GM12891 (cell line): Measurements from ENCODE around the gene APC2. TPM values are rescaled to one million over a fixed set of nuclear protein-coding genes. Genes with fewer than 3 reads are reported as not detected.
A peak's percentile ranks its signal among the peaks of the same experiment; 100 is the strongest.

Experiments
- DNase-seq: peaks from one replicate; pipeline ENCODE4 v3.0.0; 2011; ENCODE audit warnings: low spot score; ENCODE audit not compliant: insufficient read length
- FAIRE-seq: peaks from 2 replicates; lab custom pipeline; 2011; peaks lifted over from hg19 to GRCh38; lab: Jason Lieb, UNC
- PAX5 ChIP-seq: IDR thresholded peaks from 2 replicates; pipeline ENCODE4 v1.6.1; 2011; ENCODE audit warnings: low read length, moderate library complexity, mild to moderate bottlenecking; ENCODE audit not compliant: insufficient read depth, severe bottlenecking
- POLR2A ChIP-seq: IDR thresholded peaks from 2 replicates; pipeline ENCODE4 v1.6.1; 2011; ENCODE audit warnings: low read depth, low read length, control low read depth
- POLR2AphosphoS5 ChIP-seq: IDR thresholded peaks from 2 replicates; pipeline ENCODE4 v1.6.1; 2011; ENCODE audit warnings: low read depth, low read length, control low read depth
- POU2F2 ChIP-seq: IDR thresholded peaks from 2 replicates; pipeline ENCODE4 v1.6.1; 2011; ENCODE audit warnings: low read depth, mild to moderate bottlenecking, control low read depth, low read length, moderate library complexity
- SPI1 ChIP-seq: IDR thresholded peaks from 2 replicates; pipeline ENCODE4 v1.6.1; 2011; ENCODE audit warnings: low read depth, low read length, control low read depth
- TAF1 ChIP-seq: IDR thresholded peaks from 2 replicates; pipeline ENCODE4 v1.6.1; 2011; ENCODE audit warnings: low read depth, low read length, control low read depth
- polyA plus RNA-seq: library from polyadenylated mRNA; unstranded; fragments of >200 nt; gene quantifications from one replicate; pipeline ENCODE4 v1.2.1, GENCODE V29; 2012; ENCODE audit warnings: low read depth, missing spikeins, inconsistent platforms; ENCODE audit not compliant: missing spikeins

Gene APC2, protein sequence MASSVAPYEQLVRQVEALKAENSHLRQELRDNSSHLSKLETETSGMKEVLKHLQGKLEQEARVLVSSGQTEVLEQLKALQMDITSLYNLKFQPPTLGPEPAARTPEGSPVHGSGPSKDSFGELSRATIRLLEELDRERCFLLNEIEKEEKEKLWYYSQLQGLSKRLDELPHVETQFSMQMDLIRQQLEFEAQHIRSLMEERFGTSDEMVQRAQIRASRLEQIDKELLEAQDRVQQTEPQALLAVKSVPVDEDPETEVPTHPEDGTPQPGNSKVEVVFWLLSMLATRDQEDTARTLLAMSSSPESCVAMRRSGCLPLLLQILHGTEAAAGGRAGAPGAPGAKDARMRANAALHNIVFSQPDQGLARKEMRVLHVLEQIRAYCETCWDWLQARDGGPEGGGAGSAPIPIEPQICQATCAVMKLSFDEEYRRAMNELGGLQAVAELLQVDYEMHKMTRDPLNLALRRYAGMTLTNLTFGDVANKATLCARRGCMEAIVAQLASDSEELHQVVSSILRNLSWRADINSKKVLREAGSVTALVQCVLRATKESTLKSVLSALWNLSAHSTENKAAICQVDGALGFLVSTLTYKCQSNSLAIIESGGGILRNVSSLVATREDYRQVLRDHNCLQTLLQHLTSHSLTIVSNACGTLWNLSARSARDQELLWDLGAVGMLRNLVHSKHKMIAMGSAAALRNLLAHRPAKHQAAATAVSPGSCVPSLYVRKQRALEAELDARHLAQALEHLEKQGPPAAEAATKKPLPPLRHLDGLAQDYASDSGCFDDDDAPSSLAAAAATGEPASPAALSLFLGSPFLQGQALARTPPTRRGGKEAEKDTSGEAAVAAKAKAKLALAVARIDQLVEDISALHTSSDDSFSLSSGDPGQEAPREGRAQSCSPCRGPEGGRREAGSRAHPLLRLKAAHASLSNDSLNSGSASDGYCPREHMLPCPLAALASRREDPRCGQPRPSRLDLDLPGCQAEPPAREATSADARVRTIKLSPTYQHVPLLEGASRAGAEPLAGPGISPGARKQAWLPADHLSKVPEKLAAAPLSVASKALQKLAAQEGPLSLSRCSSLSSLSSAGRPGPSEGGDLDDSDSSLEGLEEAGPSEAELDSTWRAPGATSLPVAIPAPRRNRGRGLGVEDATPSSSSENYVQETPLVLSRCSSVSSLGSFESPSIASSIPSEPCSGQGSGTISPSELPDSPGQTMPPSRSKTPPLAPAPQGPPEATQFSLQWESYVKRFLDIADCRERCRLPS (N-terminal part only)
- 0.14 TPM for polyA plus RNA-seq

DNA sequence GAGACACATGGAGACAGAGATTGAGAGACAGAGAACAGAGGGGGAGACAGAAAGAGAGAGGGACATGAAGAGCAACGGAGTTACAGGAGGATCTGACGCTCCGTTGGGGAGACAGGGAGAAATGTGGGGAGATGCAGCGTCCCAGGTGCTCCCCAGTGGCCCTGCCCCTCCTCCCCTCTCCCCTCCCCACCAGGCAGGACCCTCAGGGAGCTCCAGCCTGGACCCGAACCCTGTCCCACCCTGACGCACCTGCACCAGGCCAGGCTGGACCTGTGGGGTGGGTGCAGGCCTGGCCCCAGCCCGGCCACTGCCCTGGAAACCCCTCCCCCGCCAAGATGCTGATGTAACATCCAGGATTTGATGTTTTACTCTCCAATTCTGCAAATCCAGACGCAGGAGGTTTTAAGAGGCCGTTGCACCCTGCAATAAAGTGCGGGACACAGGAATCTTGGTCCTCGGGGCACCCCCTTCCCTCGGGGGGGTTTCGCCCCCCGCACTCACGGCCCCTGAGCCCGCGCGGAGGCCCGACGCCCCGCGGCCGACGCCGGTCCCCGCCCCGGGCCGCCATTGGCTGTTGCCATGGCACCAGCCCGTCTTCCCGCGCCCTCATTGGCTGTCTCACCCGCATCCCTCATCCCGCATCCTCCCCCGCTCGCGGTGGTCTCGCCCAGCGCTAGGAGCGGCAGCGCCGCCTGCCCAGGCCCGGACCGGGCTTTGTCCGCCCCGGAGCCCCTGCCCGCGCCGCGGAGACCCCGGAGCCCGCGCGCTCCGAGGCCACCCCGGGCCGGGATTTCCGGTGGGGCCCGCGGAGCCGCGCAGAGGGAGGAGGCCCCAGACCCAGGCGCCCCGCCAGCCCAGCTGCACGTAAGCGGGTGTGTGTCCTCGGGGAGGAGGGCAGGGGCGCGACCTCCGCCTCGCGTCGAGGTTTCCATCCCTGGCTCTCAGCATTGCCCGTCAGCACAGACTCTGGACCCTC lies at the start of gene APC2:
Gene APC2, plus strand, starts transcription at position 655 of the 976 bp plus-strand sequence. CDS start 2,881 bp downstream, outside the sequence.
- FAIRE-seq = no peak
- no peak for TF ChIP-seq POLR2AphosphoS5
- no peak for TF ChIP-seq PAX5
- TF ChIP-seq TAF1 = no peak
- TF ChIP-seq SPI1 = no peak
- no peak for TF ChIP-seq POLR2A
- no peak for TF ChIP-seq POU2F2

DNA sequence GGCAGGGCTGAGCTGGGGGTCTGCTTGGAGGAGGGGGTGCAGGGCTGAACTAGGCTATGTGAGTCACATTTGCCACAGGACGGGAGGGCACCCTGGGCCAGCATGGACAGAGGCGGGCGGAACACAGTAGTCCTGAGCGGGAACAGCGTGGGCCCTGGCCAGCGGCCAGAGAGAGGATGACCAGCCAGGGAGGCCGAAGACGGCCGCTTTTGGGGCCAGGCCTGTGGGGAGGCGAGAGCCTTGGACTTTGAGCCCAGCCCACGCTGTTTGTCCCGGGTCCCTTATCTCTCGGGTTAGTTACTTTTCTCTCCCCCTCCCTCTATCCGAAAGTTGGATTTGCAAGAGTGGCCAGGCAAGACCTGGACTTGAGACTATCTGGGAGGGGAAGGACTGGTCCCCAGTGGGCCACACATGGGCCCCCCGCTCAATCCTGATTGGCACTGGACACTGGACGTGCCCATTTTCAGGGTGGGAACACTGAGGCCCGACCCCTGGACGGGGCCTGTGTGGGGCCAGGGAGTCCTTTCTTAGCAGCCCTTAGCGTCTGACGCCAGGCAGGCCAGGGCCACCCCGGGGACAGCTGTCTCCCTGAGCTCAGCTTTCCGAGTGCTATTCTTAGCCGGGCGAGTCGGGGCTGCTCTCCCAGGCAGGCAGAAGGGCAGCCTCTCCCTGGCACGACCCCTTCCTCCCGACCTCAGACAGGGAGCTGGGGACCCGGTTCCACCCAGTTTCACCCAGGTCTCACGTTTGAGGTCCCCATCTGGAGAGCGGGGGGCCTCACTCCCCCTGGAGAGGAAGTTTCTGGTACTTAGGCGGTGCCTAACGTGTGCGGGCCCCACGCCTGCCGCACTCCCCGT lies 49.4 kb upstream of the APC2 start:
- DNase-seq (no peak), FAIRE-seq (no peak)
- TF ChIP-seq PAX5 = no peak
- no peak for TF ChIP-seq POLR2AphosphoS5
- no peak for TF ChIP-seq POU2F2
- no peak for TF ChIP-seq SPI1
- no peak for TF ChIP-seq TAF1
- no peak for TF ChIP-seq POLR2A

More for the DNA sequence above, at the start of gene APC2:
- DNase-seq = no peak

DNA sequence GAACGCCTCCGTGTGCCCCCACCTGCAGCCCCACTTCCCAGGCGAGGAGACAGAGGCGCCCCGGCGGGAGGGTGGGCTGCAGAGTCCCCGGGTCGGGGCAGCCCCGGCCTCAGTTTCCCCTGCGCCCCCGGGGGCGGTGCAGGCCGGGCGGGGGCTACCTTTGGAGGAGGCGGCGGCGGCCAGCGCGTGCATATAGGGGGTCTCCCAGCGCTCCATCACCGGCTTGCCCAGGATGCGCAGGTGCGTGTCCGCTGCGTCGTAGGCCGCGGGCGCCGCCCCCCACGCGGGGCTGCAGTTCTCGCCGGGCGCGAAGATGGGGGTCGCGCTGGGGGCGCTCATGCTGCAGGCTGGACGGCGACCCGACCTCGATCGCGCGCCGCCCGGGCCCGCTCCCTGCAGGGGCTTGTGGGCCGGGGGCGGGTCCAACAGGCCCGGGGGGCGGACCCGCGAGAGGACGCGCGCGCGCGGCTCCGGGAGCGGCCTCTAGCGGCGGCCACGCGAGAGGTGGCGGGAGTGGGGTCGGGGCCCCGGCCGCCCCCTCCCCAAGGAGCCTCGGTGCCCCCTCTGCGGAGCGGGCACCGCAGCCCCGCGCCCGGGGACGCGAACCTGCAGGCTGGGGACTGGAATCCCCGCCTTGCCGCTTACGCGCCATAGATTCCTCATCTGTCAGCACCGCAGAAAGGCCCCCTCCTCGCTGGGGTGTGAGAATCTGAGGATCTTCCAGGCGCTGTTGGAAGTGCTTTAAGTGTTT lies 48.6 kb upstream of the APC2 start, which contains the start of gene GAMT:
Gene GAMT, minus strand, starts transcription at position 405 of the 751 bp plus-strand sequence. Its CDS starts 66 bp downstream, at position 339.
- FAIRE-seq = peak; percentile 71
- TF ChIP-seq SPI1 (no peak), PAX5 (no peak), POLR2A (no peak), POLR2AphosphoS5 (no peak), TAF1 (no peak), POU2F2 (no peak)
- DNase-seq = peak; percentile 87

DNA sequence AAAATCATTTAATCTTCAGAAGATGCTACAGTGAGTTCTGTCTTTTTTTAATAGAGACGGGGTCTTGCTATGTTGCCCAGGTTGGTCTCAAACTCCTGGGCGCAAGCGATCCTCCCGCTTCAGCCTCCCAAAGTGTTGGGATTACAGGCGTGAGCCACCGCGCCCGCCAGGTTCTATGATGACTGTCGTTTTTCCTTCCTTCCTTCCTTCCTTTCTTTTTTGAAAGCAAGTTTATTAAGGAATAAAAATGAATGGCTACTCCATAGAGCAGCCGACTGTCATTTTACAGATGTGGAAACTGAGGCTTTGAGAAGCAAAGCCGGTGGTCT lies 48.1 kb upstream of the APC2 start:
- TF ChIP-seq PAX5 = no peak
- TF ChIP-seq POLR2AphosphoS5 = no peak
- no peak for TF ChIP-seq TAF1
- no peak for TF ChIP-seq SPI1
- no peak for TF ChIP-seq POLR2A
- no peak for TF ChIP-seq POU2F2
- DNase-seq (no peak), FAIRE-seq (no peak)

DNA sequence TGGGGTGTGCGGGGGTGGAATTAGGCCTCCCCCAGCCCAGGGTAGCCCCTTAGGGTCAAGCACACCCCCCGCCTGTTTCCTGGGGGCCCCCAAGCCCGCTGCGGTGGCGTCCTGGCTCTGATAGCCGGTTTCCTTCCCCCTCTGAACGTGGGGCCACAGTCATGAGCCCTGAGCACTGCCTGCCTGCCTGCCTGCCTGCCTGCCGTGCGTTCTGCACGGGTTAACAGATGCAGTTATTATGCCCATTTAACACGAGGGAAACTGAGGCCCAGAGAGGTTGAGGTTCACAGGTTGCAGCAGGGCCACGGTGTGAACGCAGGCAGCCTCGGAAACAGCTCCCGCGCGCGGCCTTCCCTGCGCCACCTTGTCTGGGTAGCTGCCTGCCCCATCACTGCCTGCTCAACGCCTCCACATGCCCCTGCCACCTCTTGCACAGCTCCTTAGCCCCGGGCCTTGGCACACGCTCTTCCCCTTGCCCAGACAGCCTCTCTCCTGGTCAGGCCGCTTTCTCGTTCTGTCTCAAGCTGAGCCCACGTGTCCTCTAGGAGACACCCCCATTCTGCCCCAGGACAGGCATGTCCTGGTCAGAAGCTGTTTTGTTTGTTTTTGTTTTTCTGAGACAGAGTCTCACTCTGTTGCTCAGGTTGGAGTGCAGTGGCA lies 47.4 kb upstream of the APC2 start:
- FAIRE-seq (peak; percentile 35), DNase-seq (no peak)
- TF ChIP-seq PAX5 = no peak
- no peak for TF ChIP-seq POU2F2
- no peak for TF ChIP-seq SPI1
- TF ChIP-seq POLR2A = no peak
- no peak for TF ChIP-seq POLR2AphosphoS5
- TF ChIP-seq TAF1 = no peak

DNA sequence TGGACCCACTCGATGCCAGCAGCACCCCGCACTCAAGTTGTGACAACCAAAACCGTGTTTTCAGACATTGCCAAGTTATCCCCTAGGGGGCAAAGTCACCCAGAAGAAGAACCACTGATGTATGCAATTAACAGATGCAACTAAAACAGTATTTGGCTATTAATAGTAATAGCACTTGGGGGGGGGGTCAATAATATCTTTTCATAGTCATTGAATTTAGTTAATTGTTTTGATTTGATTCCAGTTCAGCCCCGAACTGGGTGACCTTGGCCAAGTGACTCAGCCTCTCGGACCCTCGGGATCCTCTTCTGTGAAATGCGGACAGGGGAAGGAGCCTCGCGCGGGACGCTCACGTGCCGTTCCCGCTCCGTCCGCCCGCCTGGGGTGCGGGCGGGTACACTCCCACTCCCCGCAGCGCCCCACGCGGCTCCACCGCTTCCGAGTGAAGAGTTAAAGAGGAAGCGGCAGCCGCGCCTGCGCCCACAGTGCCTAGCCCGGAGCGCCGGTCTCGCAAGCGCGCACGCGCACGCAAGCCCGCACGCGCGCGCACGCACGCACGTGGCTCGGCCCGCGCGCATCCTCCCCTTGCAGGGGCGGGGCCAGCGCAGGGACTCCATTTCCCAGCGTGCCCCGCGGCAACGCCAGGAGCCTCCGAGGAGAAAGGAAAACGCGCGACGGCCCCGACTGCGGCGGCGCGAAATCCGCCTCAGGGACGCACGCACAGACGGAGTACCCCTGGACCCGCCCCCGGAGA lies 43.0 kb upstream of the APC2 start:
- DNase-seq (peak; percentile 98), FAIRE-seq (peak; percentile 100)
- TF ChIP-seq POLR2AphosphoS5 = 0 out of 2 replicates have a peak, but pooled peaks have one; percentile 36
- TF ChIP-seq SPI1 = peak; percentile 85
- TF ChIP-seq POU2F2 = peak; percentile 34; the same call in 1 of the 2 replicates
- no peak for TF ChIP-seq PAX5
- peak; percentile 52; the same call in 1 of the 2 replicates for TF ChIP-seq TAF1
- TF ChIP-seq POLR2A = peak; percentile 34; the same call in 1 of the 2 replicates
